Mucosa of descending colon (tissue), 3 donors: ENCODE measurements around the gene KCNN3. TPM values are rescaled to one million over a fixed set of nuclear protein-coding genes. Genes with fewer than 3 reads are reported as not detected.
A peak's percentile ranks its signal among the peaks of the same experiment; 100 is the strongest.

Experiments used
- ATAC-seq: fragments of 200-7000 bp; cut with Tn5 transposase; one replicate; pipeline ENCODE4 v1.9.1; 2020; ENCODE audit warnings: mild to moderate bottlenecking, moderate library complexity
- DNase-seq, 3 donors: peaks; one replicate each; pipeline ENCODE4 v3.0.0-alpha.2; 2020
- H3K36me3 ChIP-seq: fragments of 200-600 bp; one replicate; pipeline ENCODE4 v1.8.0; 2021; ENCODE audit warnings: low read depth, mild to moderate bottlenecking
- H3K4me1 ChIP-seq: fragments of 200-600 bp; one replicate; pipeline ENCODE4 v1.8.0; 2021; ENCODE audit warnings: low read depth, mild to moderate bottlenecking
- H3K4me3 ChIP-seq: fragments of 200-600 bp; one replicate; pipeline ENCODE4 v1.8.0; 2021; ENCODE audit warnings: mild to moderate bottlenecking
- H3K9me3 ChIP-seq: fragments of 200-600 bp; one replicate; pipeline ENCODE4 v1.8.0; 2021; ENCODE audit warnings: mild to moderate bottlenecking
- intact Hi-C, 2 donors: fragments of 100-400 bp; cut with DNase I in 1 of 2; cut with micrococcal nuclease in 1 of 2; formaldehyde crosslinking; loops; one replicate each; pipeline versions ENCODE4 v1.11.0 to v1.11.1; 2022; cut with DNase I, micrococcal nuclease
- total RNA-seq, 3 donors: library from RNA; stranded (reverse); fragmentation: NEBNext Ultra II Directional in 2 of 3; extraction: Animal tissue kit (Norgen Biotek cat#: 25700) in 2 of 3; gene quantifications; one replicate each; pipeline versions ENCODE4 v1.2.1 to v1.2.4, GENCODE V29; 2021 to 2023
- TF ChIP-seq, protein P1 (sequence below): fragments of 200-600 bp; IDR thresholded peaks from one replicate; pipeline ENCODE4 v1.8.0; 2022; ENCODE audit warnings: antibody characterized with exemption, mild to moderate bottlenecking
- donor health status: DM: no; HTN: no; CAD: no; lungs with moderate emphysema.
- donor health status: DM: no; HTN: no; CAD: no.
- donor health status: DM: no; HTN: yes; CAD: no.

Gene KCNN3
- total RNA-seq, 3 donors from 2014 or later, result 1.5 to 19.3 (median 2.0) TPM

DNA sequence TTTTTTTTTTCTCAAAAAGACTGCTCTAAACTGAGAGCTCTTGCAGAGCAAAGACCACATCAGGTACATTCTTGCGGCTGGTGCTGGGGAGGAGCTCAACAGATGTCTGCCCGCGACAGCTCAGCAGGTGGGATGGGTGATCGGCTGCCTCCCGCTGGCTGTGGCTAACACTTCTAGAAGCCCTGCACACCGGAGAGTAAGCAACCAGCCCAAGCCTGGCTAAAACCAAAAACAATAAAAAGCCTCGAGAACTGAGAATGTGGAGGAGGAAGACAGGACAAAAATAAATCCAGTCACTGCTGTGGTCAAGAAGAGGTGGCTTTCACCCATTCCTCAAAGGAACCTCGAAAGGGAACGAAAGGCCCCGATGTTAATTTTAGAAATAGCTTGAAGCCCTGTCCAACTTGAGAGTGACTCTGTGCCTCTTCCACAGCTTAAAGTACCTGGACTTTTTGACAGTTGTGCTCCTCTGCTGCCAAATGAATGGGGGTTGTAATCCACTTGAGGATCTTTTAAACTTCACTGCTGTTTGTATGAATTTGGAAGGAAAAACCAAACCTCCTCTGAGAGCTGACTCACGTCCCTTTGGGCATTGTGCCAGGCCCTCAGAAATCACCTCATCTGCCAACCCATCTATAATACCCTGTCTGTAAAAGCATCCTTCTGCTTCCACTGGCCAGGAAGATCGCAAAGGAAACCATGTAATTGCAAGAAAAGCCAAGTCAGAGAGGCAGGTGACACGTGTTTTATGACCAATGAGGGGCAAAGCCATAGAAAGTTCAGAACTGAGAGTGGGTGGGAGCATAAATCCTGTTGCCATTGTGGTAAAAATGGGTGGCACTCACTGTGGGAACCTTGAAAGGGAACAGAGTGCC, 78.6 kb downstream of the KCNN3 start:
- TF ChIP-seq, protein P1, sequence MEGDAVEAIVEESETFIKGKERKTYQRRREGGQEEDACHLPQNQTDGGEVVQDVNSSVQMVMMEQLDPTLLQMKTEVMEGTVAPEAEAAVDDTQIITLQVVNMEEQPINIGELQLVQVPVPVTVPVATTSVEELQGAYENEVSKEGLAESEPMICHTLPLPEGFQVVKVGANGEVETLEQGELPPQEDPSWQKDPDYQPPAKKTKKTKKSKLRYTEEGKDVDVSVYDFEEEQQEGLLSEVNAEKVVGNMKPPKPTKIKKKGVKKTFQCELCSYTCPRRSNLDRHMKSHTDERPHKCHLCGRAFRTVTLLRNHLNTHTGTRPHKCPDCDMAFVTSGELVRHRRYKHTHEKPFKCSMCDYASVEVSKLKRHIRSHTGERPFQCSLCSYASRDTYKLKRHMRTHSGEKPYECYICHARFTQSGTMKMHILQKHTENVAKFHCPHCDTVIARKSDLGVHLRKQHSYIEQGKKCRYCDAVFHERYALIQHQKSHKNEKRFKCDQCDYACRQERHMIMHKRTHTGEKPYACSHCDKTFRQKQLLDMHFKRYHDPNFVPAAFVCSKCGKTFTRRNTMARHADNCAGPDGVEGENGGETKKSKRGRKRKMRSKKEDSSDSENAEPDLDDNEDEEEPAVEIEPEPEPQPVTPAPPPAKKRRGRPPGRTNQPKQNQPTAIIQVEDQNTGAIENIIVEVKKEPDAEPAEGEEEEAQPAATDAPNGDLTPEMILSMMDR, result no peak
- H3K4me1 ChIP-seq, result no peaks in the 10 kb centered on the region
- peak; percentile 41 to 77 (median 55) for DNase-seq
- H3K4me3 ChIP-seq, result no peak overlapping the region
- intact Hi-C loops, result no loop called here
- peak; percentile 85 for ATAC-seq
- H3K36me3 ChIP-seq, result no peaks in the 10 kb centered on the region
- H3K9me3 ChIP-seq, result no peaks in the 10 kb centered on the region

GRCh38 chr1:154788886-154789285, 81.2 kb downstream of the KCNN3 start:
- ATAC-seq, result no peak
- Histone ChIP-seq H3K9me3 (no peaks in the 10 kb centered on the region), H3K4me3 (no peak overlapping the region), H3K4me1 (peaks cover 2% of the 10 kb centered on the region), H3K36me3 (no peaks in the 10 kb centered on the region)
- TF ChIP-seq, protein P1, result no peak
- DNase-seq, result no peak
- intact Hi-C loops, result no loop called here

DNA sequence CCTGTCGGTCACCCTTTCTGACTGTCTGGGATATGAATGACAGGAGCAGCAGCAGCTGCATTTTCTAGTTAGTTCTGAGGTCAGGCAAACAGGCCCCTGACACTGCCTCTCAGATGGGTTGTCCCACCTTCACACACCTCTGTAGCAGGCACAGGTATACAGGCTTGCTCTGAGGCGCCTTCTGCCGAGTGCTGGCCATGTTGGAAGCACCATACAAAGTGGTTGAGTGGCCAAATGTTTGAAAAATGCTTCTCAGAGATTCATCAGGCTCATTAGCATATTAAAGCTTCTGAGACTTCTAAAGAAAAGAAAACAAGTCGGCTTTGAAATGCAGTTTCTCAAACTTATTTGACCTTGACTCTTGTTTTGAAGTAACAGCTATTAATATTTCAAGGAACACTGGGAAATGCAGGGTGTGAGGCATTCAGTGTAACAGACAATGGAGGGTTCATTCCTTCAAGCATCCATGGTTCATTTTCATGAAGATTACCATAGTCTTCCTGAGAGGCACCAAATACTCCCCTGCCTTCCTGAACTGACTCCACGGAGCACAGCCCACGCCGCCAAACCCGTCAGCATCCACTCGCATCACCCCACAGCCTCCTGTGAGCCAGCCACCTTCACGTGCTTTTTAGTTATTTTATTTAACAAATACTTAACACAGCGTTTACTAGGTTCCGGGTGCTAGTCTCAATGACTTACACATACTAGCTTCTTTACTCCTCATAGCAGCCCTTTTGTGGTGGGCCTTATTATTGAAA, 81.8 kb downstream of the KCNN3 start:
- DNase-seq, result no peak
- TF ChIP-seq, protein P1, result no peak
- no peaks in the 10 kb centered on the region for H3K36me3 ChIP-seq
- intact Hi-C loops, result no loop called here
- H3K9me3 ChIP-seq, result no peaks in the 10 kb centered on the region
- ATAC-seq, result no peak
- H3K4me1 ChIP-seq, result peaks cover 2% of the 10 kb centered on the region
- no peak overlapping the region for H3K4me3 ChIP-seq

DNA sequence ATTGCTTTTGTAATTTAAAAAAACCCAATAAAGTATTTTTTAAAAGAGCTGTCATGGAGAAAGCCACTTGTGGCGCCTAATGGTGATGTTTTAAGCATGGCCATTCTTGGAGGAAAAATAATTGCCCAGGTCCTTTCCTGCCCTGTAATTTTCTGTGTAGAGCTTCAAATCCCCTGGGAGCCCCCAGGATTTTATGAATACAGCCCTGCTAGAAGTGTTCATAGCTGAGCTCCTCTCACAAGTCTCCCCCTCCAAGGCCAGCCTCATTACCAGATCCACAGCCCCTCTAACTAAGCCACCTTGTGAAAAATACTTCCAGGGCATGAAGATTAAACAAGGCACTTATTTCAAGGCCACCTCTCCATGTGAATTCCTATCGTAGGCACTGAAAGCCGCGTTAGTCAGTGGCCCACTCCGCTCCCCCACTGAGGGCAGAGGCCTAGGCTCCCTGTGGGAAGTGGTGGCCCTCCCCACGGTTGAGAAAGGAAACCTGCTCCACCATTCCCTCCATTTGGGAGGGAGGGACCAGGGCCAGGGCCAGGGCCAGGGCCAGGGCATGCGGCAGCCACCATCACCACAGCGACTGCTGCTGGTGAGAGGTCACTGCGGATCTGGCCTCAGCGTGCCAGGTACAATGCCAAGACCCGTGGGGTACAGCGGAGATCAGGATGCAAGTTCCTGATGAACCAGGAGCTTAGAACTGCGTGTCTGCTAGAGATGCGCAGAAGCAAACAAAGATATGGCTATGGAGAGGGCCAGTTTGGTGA, 83.1 kb downstream of the KCNN3 start:
- Histone ChIP-seq H3K4me3 (no peak overlapping the region), H3K4me1 (peaks cover 2% of the 10 kb centered on the region), H3K36me3 (no peaks in the 10 kb centered on the region), H3K9me3 (no peaks in the 10 kb centered on the region)
- TF ChIP-seq, protein P1, result no peak
- intact Hi-C loops, result no loop called here
- DNase-seq (no peak), ATAC-seq (no peak)

DNA sequence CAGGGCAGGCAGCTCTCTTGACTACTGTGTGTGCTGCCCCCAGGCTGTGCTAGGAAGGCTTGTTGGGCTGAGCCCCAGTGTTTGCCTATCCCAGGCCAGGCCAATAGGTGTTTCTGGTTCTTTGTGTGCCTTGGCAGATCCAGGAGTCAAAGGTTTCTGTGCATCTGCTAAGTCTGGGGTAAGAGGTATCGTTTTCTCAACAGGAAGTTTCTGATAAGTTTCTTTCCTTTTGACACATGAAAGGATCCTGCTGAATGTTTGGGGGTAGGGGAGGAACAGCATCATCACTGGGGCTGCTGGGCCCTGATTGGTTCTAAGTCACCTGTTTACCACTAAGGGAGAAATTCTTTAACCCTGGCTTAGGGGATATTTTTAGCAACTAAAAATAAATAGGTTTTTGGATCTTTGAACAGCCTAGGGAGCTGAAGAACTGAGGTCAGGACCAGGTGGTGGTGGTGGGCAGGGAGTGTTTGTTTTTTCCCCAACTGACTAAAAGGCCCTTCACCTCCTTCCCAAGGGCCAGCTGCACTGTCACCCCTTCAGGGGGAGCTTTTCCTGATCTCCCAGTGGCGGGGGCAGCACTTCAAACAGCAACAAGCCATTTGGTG, 85.1 kb downstream of the KCNN3 start:
- H3K4me3 ChIP-seq, result no peak overlapping the region
- H3K36me3 ChIP-seq, result no peaks in the 10 kb centered on the region
- no peak for DNase-seq
- TF ChIP-seq, protein P1, result no peak
- peak; percentile 65 for ATAC-seq
- intact Hi-C loops, result no loop called here
- no peaks in the 10 kb centered on the region for H3K9me3 ChIP-seq
- peaks cover 2% of the 10 kb centered on the region for H3K4me1 ChIP-seq
